IMR-90 (cell line): ENCODE measurements around the gene ABHD6.

Source experiments
- BHLHE40 ChIP-seq: fragments of 150-350 bp; IDR thresholded peaks from 2 replicates; pipeline ENCODE4 v1.6.1; 2016; ENCODE audit warnings: mild to moderate bottlenecking, low read depth, low read length
- CEBPB ChIP-seq: IDR thresholded peaks from 2 replicates; pipeline ENCODE4 v1.6.1; 2012; ENCODE audit warnings: low read depth, low read length, improper control_type of control experiment
- FOS ChIP-seq: fragments of 150-350 bp; IDR thresholded peaks from 2 replicates; pipeline ENCODE4 v1.6.1; 2016; ENCODE audit warnings: low read depth, low read length
- MAZ ChIP-seq: IDR thresholded peaks from 2 replicates; pipeline ENCODE4 v1.6.1; 2012; ENCODE audit warnings: low read depth, mild to moderate bottlenecking, low read length, improper control_type of control experiment, moderate library complexity, borderline replicate concordance
- MXI1 ChIP-seq: IDR thresholded peaks from 2 replicates; pipeline ENCODE4 v1.6.1; 2012; ENCODE audit warnings: low read depth, mild to moderate bottlenecking, low read length, moderate library complexity, borderline replicate concordance
- POLR2A ChIP-seq: IDR thresholded peaks from 2 replicates; pipeline ENCODE4 v1.6.1; 2012; ENCODE audit warnings: mild to moderate bottlenecking, low read depth, low read length
- RAD21 ChIP-seq: IDR thresholded peaks from 2 replicates; pipeline ENCODE4 v1.6.1; 2012; ENCODE audit warnings: low read length, improper control_type of control experiment
- RCOR1 ChIP-seq: IDR thresholded peaks from 2 replicates; pipeline ENCODE4 v1.6.1; 2012; ENCODE audit warnings: mild to moderate bottlenecking, low read length, improper control_type of control experiment; ENCODE audit not compliant: insufficient replicate concordance
- RFX5 ChIP-seq: IDR thresholded peaks from 2 replicates; pipeline ENCODE4 v1.8.0; 2012; ENCODE audit warnings: low read depth, mild to moderate bottlenecking, low read length, moderate library complexity
- TF ChIP-seq, protein P1 (sequence below): conservative IDR thresholded peaks from 2 replicates; pipeline ENCODE4 v1.5.1; 2012; ENCODE audit warnings: mild to moderate bottlenecking, low read depth, low read length, improper control_type of control experiment
- TF ChIP-seq, protein P2 (sequence below): fragments of 150-350 bp; IDR thresholded peaks from 2 replicates; pipeline ENCODE4 v1.6.1; 2017; ENCODE audit warnings: mild to moderate bottlenecking, antibody characterized with exemption, low read length, low read depth
- TF ChIP-seq, protein P3 (sequence below): fragments of 150-350 bp; IDR thresholded peaks from 2 replicates; pipeline ENCODE4 v1.6.1; 2016; ENCODE audit warnings: low read depth, mild to moderate bottlenecking, low read length, moderate library complexity, borderline replicate concordance

DNA sequence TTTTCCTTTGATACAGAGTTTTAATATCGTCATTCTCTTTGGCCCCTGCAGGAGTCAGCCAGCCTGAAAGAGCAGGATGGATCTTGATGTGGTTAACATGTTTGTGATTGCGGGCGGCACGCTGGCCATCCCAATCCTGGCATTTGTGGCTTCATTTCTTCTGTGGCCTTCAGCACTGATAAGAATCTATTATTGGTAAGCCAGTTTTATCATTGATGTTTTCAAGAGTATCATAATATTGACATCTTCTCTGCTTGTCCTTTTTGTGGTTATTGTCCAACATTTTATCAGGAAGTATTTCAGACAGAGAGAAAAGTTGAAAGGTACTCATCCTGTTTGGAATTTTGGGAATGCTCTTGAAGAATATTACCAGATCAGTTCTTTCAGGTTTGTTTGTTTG lies 18.9 kb downstream of the ABHD6 start:
- TF ChIP-seq CEBPB (no peak), POLR2A (no peak), MAZ (no peak), BHLHE40 (no peak), RCOR1 (no peak), FOS (no peak), RAD21 (no peak), MXI1 (no peak), RFX5 (no peak)
- TF ChIP-seq, protein P1, sequence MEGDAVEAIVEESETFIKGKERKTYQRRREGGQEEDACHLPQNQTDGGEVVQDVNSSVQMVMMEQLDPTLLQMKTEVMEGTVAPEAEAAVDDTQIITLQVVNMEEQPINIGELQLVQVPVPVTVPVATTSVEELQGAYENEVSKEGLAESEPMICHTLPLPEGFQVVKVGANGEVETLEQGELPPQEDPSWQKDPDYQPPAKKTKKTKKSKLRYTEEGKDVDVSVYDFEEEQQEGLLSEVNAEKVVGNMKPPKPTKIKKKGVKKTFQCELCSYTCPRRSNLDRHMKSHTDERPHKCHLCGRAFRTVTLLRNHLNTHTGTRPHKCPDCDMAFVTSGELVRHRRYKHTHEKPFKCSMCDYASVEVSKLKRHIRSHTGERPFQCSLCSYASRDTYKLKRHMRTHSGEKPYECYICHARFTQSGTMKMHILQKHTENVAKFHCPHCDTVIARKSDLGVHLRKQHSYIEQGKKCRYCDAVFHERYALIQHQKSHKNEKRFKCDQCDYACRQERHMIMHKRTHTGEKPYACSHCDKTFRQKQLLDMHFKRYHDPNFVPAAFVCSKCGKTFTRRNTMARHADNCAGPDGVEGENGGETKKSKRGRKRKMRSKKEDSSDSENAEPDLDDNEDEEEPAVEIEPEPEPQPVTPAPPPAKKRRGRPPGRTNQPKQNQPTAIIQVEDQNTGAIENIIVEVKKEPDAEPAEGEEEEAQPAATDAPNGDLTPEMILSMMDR = no peak
- TF ChIP-seq, protein P2, sequence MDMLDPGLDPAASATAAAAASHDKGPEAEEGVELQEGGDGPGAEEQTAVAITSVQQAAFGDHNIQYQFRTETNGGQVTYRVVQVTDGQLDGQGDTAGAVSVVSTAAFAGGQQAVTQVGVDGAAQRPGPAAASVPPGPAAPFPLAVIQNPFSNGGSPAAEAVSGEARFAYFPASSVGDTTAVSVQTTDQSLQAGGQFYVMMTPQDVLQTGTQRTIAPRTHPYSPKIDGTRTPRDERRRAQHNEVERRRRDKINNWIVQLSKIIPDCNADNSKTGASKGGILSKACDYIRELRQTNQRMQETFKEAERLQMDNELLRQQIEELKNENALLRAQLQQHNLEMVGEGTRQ = no peak
- TF ChIP-seq, protein P3, sequence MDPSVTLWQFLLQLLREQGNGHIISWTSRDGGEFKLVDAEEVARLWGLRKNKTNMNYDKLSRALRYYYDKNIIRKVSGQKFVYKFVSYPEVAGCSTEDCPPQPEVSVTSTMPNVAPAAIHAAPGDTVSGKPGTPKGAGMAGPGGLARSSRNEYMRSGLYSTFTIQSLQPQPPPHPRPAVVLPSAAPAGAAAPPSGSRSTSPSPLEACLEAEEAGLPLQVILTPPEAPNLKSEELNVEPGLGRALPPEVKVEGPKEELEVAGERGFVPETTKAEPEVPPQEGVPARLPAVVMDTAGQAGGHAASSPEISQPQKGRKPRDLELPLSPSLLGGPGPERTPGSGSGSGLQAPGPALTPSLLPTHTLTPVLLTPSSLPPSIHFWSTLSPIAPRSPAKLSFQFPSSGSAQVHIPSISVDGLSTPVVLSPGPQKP = no peak
